Activated CD8-positive, alpha-beta T cell treated with anti-CD3 and anti-CD28 coated beads, Interleukin-2, amount 10 ng/mL, durations not matched to agents 7 days and 5 days (primary cell): ENCODE data around the gene RFWD3. TPM values are rescaled to one million over a fixed set of nuclear protein-coding genes. Genes with fewer than 3 reads are reported as not detected.

Experiments
- ATAC-seq: fragments of 150-1000 bp; cut with Tn5 transposase; one replicate; pipeline ENCODE4 v1.10.0; 2021; ENCODE audit warnings: moderate library complexity
- CTCF ChIA-PET: fragments of 350-600 bp; sonication (Branson Sonifier 250); formaldehyde crosslinking; loops from one replicate; lab custom pipeline; 2021; ENCODE audit warnings: antibody characterized with exemption; lab: Charles Lee
- POLR2A ChIA-PET: fragments of 350-600 bp; sonication (Branson Sonifier 250); formaldehyde crosslinking; loops from one replicate; lab custom pipeline; 2021; ENCODE audit warnings: antibody characterized with exemption; lab: Charles Lee
- DNase-seq: peaks from one replicate; pipeline ENCODE4 v3.0.0-alpha.2; 2020
- H3K27ac Mint-ChIP-seq: one replicate; pipeline ENCODE4 v1.8.0; 2021; ENCODE audit warnings: mild to moderate bottlenecking, mixed read lengths
- H3K27me3 Mint-ChIP-seq: one replicate; pipeline ENCODE4 v1.8.0; 2021; ENCODE audit warnings: low read depth, mixed read lengths
- H3K36me3 Mint-ChIP-seq: one replicate; pipeline ENCODE4 v1.8.0; 2021; ENCODE audit warnings: low read depth, mixed read lengths
- H3K4me1 Mint-ChIP-seq: one replicate; pipeline ENCODE4 v1.8.0; 2021; ENCODE audit warnings: low read depth, mixed read lengths
- H3K4me3 Mint-ChIP-seq: one replicate; pipeline ENCODE4 v1.8.0; 2021; ENCODE audit warnings: mild to moderate bottlenecking, mixed read lengths
- H3K9me3 Mint-ChIP-seq: one replicate; pipeline ENCODE4 v1.8.0; 2022; ENCODE audit warnings: mixed read lengths; ENCODE audit not compliant: insufficient read depth
- total RNA-seq, 2 experiments: library from RNA; stranded (reverse); gene quantifications; one replicate each; pipeline ENCODE4 v1.2.3, GENCODE V29; 2021

The RFWD3 gene
- total RNA-seq, 2 experiments from 2014 or later = 119 to 120 TPM

DNA sequence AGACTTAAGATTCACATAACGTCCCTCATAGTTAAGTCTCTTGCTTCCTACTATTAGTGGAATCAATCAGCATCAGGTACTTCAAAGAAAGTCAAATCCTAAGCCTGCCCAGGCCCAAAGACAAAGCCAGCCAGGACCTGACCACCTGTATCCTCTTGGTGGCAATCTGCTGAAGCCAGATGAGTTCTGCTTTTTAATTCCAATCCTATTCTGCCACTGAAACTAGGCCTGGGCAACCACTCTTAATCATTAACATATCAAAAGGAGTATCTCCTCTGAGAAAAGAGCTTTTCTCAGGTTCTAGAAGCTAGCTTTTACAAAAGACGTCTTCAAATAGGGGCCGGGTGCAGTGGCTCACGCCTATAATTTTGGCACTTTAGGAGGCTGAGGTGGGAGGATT is 44.7 kb downstream of the RFWD3 start:
- Mint-ChIP-seq H3K27ac (no peak overlapping the region), H3K9me3 (no peaks in the 10 kb centered on the region), H3K36me3 (peaks cover 76% of the 10 kb centered on the region), H3K4me1 (peaks cover 13% of the 10 kb centered on the region), H3K4me3 (no peak overlapping the region), H3K27me3 (no peaks in the 10 kb centered on the region)
- POLR2A ChIA-PET = interaction anchor here (0.7 to 1.4 kb wide), 2 partner anchors 10 to 42 kb away, joined by 3 read pairs; no protein-coding TSS in a partner anchor
- no peak for DNase-seq
- no peak for ATAC-seq
- CTCF ChIA-PET = interaction anchor here (1.1 to 2.2 kb wide), 9 partner anchors 10 to 254 kb away, joined by 3 to 12 read pairs (median 6); no protein-coding TSS in a partner anchor

DNA sequence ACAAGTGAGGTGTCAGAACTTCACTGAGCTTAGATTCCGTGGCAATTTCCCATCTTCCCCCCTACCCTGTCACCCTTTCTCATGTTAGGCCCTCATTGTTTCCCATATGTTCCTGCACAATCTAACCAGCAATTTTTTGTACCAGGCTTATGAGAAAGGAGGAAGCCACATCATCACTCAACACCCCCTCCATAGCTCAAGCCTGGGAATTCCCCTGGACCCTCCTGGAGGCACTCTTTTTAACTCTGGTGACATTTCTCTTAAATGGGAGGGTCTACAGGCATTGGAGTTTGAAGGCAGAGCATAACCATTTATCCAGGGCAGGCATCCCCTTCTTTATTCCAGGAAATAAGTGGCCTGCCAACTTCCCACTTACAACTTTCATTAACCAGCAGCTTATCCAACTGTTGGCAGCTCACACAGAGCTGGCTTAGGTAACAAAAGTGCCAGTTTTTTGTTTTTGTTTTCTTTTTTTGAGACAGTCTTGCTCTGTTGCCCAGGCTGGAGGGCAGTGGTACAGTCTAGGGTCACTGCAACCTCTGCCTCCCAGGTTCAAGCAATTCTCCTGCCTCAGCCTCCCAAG is 49.4 kb downstream of the RFWD3 start:
- ChIA-PET POLR2A (interaction anchor here (1.3 to 1.4 kb wide), 2 partner anchors 9 to 10 kb away, joined by 4 to 6 read pairs; partner anchors contain the start of gene GLG1), CTCF (interaction anchor here (0.8 kb wide), 1 partner anchor 9 kb away, joined by 3 read pairs; no protein-coding TSS in a partner anchor)
- peak overlapping the region; percentile 33 for H3K27ac Mint-ChIP-seq
- H3K9me3 Mint-ChIP-seq = no peaks in the 10 kb centered on the region
- no peak for DNase-seq
- peaks cover 47% of the 10 kb centered on the region for H3K36me3 Mint-ChIP-seq
- no peaks in the 10 kb centered on the region for H3K27me3 Mint-ChIP-seq
- no peak overlapping the region for H3K4me3 Mint-ChIP-seq
- no peak for ATAC-seq
- peaks cover 5% of the 10 kb centered on the region for H3K4me1 Mint-ChIP-seq

DNA sequence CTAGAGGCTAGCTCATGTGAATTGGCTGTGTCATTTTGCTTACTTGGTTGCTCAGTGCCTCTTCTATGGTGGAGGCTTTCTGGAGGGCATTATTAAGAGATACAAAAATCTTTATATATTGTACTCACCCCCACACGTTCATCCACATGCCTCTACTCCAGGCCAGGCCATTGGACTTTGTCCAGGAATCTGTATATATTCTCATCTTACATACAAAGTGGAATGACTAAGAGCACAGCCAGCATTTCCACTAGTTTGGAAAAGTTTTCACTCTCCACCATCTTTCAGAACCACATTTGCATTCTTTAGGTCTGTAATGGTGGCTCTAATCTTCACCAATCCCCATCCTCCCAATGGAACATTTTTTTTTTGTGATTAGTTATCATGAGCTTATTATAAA is 55.0 kb downstream of the RFWD3 start:
- Mint-ChIP-seq H3K4me3 (no peak overlapping the region), H3K4me1 (peaks cover 26% of the 10 kb centered on the region), H3K36me3 (peaks cover 17% of the 10 kb centered on the region), H3K27ac (no peak overlapping the region), H3K9me3 (no peaks in the 10 kb centered on the region), H3K27me3 (no peaks in the 10 kb centered on the region)
- ATAC-seq (no peak), DNase-seq (no peak)
- CTCF ChIA-PET = interaction anchor here (1.1 kb wide), 1 partner anchor 11 kb away, joined by 3 read pairs; no protein-coding TSS in a partner anchor
- POLR2A ChIA-PET = interaction anchor here (1.1 kb wide), 1 partner anchor 11 kb away, joined by 3 read pairs; no protein-coding TSS in a partner anchor

DNA sequence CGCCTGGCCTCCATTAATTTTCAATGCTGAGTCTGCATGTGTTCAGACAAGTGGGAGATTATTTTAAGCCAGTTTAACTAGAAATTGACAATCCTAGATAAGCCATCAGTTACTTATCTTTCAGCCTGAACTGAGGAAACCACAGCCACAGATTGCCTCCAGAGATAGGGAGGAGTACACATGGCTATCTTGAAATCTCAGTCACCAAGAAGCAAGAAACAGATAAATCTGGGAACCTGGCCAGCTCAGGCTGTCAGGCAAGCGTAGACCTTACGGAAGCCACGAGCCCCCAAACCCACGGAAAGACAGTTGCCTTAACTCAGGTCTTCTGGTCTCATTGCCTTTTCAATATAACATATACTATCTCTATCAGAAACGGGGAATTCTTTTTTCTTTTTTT is 57.7 kb downstream of the RFWD3 start:
- Mint-ChIP-seq H3K27me3 (no peaks in the 10 kb centered on the region), H3K4me1 (peaks cover 44% of the 10 kb centered on the region), H3K9me3 (no peaks in the 10 kb centered on the region), H3K36me3 (peaks cover 24% of the 10 kb centered on the region), H3K4me3 (peak overlapping the region; percentile 22), H3K27ac (peak overlapping the region; percentile 39)
- ChIA-PET POLR2A (interaction anchor here (4.7 kb wide), 1 partner anchor 58 kb away, joined by 28 read pairs; the partner anchor contains the start of gene RFWD3), CTCF (interaction anchor here (0.7 to 1.4 kb wide), 2 partner anchors 30 to 38 kb away, joined by 3 to 4 read pairs; no protein-coding TSS in a partner anchor)
- DNase-seq (peak; percentile 56), ATAC-seq (peak; percentile 15)

- ChIA-PET POLR2A (interaction anchor here (1.0 to 4.7 kb wide), 3 partner anchors 9 to 59 kb away, joined by 3 to 28 read pairs (median 4); partner anchors contain the start of gene RFWD3), CTCF (interaction anchor here (0.7 to 2.8 kb wide), 3 partner anchors 16 to 38 kb away, joined by 3 to 8 read pairs (median 4); no protein-coding TSS in a partner anchor)
- no peak overlapping the region for H3K27ac Mint-ChIP-seq
- H3K27me3 Mint-ChIP-seq = no peaks in the 10 kb centered on the region
- ATAC-seq (no peak), DNase-seq (no peak)
- peaks cover 26% of the 10 kb centered on the region for H3K36me3 Mint-ChIP-seq
- H3K4me3 Mint-ChIP-seq = peak overlapping the region; percentile 88
- no peaks in the 10 kb centered on the region for H3K9me3 Mint-ChIP-seq
- H3K4me1 Mint-ChIP-seq = peaks cover 50% of the 10 kb centered on the region
Observed at GRCh38 chr16:74608381-74608780, 58.3 kb downstream of the RFWD3 start.

GRCh38 chr16:74607962-74608356 is 58.7 kb downstream of the RFWD3 start:
- H3K4me1 Mint-ChIP-seq = peaks cover 53% of the 10 kb centered on the region
- POLR2A ChIA-PET = interaction anchor here (1.0 to 4.7 kb wide), 3 partner anchors 9 to 59 kb away, joined by 3 to 28 read pairs (median 4); partner anchors contain the start of gene RFWD3

GRCh38 chr16:74607310-74607961 is 59.2 kb downstream of the RFWD3 start:
- Mint-ChIP-seq H3K36me3 (peaks cover 29% of the 10 kb centered on the region), H3K9me3 (no peaks in the 10 kb centered on the region), H3K27me3 (no peaks in the 10 kb centered on the region), H3K4me1 (peaks cover 58% of the 10 kb centered on the region), H3K27ac (peak overlapping the region; percentile 89), H3K4me3 (peak overlapping the region; percentile 88)
- CTCF ChIA-PET = interaction anchor here (0.8 to 2.8 kb wide), 3 partner anchors 17 to 29 kb away, joined by 3 to 8 read pairs (median 3); no protein-coding TSS in a partner anchor
- ATAC-seq = peak; percentile 2
- no peak for DNase-seq
- POLR2A ChIA-PET = interaction anchor here (0.7 to 4.7 kb wide), 9 partner anchors 9 to 166 kb away, joined by 3 to 28 read pairs (median 5); partner anchors contain the start of gene RFWD3

More at GRCh38 chr16:74607962-74608356, 58.7 kb downstream of the RFWD3 start:
- peak overlapping the region; percentile 88 for H3K4me3 Mint-ChIP-seq
- CTCF ChIA-PET = interaction anchor here (0.7 to 2.8 kb wide), 3 partner anchors 17 to 39 kb away, joined by 3 to 8 read pairs (median 4); no protein-coding TSS in a partner anchor
- H3K27me3 Mint-ChIP-seq = no peaks in the 10 kb centered on the region
- ATAC-seq (no peak), DNase-seq (no peak)
- H3K9me3 Mint-ChIP-seq = no peaks in the 10 kb centered on the region
- peaks cover 27% of the 10 kb centered on the region for H3K36me3 Mint-ChIP-seq
- H3K27ac Mint-ChIP-seq = peak overlapping the region; percentile 60

GRCh38 chr16:74606521-74607309 is 60.0 kb downstream of the RFWD3 start, which contains the start of gene GLG1:
GLG1 (minus strand) TSS chr16:74607114; CDS start chr16:74607094, 20 bp downstream.
- POLR2A ChIA-PET = interaction anchor here (0.7 to 4.7 kb wide), 10 partner anchors 10 to 166 kb away, joined by 3 to 28 read pairs (median 5); partner anchors contain the start of gene RFWD3
- CTCF ChIA-PET = interaction anchor here (0.8 to 2.8 kb wide), 2 partner anchors 18 to 28 kb away, joined by 3 to 8 read pairs; no protein-coding TSS in a partner anchor
- DNase-seq (peak; percentile 93), ATAC-seq (peak; percentile 91)
- H3K4me1 Mint-ChIP-seq = peaks cover 64% of the 10 kb centered on the region
- peak within 1 kb of the TSS; percentile 89 for H3K27ac Mint-ChIP-seq
- H3K27me3 Mint-ChIP-seq = no peaks in the 10 kb centered on the region
- no peaks in the 10 kb centered on the region for H3K9me3 Mint-ChIP-seq
- peak within 1 kb of the TSS; percentile 88 for H3K4me3 Mint-ChIP-seq
- peaks cover 29% of the 10 kb centered on the region for H3K36me3 Mint-ChIP-seq

GRCh38 chr16:74605746-74606520 is 60.7 kb downstream of the RFWD3 start:
- Mint-ChIP-seq H3K36me3 (peaks cover 27% of the 10 kb centered on the region), H3K9me3 (no peaks in the 10 kb centered on the region), H3K4me3 (peak overlapping the region; percentile 88), H3K27ac (peak overlapping the region; percentile 89), H3K4me1 (peaks cover 72% of the 10 kb centered on the region), H3K27me3 (no peaks in the 10 kb centered on the region)
- ChIA-PET CTCF (interaction anchor here (2.8 kb wide), 1 partner anchor 19 kb away, joined by 8 read pairs; no protein-coding TSS in a partner anchor), POLR2A (interaction anchor here (0.6 to 4.7 kb wide), 7 partner anchors 12 to 289 kb away, joined by 3 to 28 read pairs (median 4); partner anchors contain the start of gene RFWD3)
- DNase-seq (no peak), ATAC-seq (no peak)

DNA sequence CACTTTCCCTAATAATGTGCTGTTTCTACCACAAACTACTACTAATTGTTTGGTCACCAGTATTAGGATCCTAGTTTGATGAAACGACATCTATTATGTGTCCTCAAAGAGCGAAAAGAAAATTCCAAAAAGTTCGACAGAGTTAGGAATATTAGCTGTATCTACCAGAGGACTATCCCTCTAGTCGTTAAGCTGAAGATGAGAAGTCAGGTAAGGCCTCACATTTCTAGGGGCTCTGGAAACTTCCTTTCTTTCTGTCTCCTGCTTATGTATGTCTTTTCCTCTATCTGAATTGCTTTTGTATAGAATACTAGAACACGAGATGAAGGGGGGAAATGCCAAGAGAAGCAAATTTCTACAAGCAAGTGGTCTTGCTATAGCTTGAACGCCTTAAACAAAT is 61.3 kb downstream of the RFWD3 start:
- DNase-seq (no peak), ATAC-seq (no peak)
- Mint-ChIP-seq H3K9me3 (no peaks in the 10 kb centered on the region), H3K27me3 (no peaks in the 10 kb centered on the region), H3K4me3 (peak overlapping the region; percentile 88), H3K27ac (peak overlapping the region; percentile 89), H3K36me3 (peaks cover 32% of the 10 kb centered on the region), H3K4me1 (peaks cover 78% of the 10 kb centered on the region)
- ChIA-PET CTCF (interaction anchor here (2.8 kb wide), 1 partner anchor 19 kb away, joined by 8 read pairs; no protein-coding TSS in a partner anchor), POLR2A (interaction anchor here (0.6 to 4.7 kb wide), 4 partner anchors 13 to 288 kb away, joined by 3 to 28 read pairs (median 4); partner anchors contain the start of gene RFWD3)
